GM12801 (cell line): ENCODE measurements around the gene HIP1R.

ENCODE experiments used
- TF ChIP-seq, protein P1 (sequence below): IDR thresholded peaks from one replicate; pipeline ENCODE4 v1.5.1; 2011; ENCODE audit warnings: control low read depth; ENCODE audit not compliant: insufficient read length; ENCODE audit errors: extremely low read depth

Gene HIP1R

DNA sequence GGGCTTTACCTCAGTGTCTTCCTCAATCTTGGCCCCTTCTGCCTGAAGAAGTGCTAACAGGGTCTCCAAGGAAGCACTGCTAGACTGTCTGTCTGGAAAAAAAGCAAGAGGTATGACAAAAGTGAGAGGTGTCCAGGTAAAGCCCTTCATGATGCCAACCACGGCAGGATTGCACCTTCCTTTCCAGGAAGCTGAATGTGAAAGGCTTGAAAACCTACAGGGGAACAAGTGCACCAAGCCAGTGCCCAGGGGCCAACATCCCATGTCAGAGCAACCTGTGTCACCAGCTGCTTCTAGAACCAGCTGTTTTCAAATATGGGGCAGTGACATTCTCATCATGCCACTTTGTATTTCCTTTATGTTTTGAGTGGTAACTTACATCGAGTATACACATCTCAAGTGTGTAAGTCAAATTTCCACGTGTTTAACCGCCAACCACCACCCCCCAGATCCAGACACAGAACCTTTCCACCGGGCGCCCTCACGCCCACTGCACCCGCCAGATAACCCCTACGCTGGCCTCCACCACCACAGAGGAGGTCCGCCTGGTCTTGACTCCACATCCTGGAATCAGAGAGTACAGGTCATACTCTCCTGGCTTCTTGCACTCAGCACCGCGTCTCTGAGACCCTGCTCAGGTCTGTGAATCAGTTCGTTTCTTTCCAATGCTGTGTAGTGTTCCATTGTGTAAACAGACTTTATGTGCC lies 33.4 kb downstream of the HIP1R start:
- TF ChIP-seq, protein P1, sequence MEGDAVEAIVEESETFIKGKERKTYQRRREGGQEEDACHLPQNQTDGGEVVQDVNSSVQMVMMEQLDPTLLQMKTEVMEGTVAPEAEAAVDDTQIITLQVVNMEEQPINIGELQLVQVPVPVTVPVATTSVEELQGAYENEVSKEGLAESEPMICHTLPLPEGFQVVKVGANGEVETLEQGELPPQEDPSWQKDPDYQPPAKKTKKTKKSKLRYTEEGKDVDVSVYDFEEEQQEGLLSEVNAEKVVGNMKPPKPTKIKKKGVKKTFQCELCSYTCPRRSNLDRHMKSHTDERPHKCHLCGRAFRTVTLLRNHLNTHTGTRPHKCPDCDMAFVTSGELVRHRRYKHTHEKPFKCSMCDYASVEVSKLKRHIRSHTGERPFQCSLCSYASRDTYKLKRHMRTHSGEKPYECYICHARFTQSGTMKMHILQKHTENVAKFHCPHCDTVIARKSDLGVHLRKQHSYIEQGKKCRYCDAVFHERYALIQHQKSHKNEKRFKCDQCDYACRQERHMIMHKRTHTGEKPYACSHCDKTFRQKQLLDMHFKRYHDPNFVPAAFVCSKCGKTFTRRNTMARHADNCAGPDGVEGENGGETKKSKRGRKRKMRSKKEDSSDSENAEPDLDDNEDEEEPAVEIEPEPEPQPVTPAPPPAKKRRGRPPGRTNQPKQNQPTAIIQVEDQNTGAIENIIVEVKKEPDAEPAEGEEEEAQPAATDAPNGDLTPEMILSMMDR = no peak

DNA sequence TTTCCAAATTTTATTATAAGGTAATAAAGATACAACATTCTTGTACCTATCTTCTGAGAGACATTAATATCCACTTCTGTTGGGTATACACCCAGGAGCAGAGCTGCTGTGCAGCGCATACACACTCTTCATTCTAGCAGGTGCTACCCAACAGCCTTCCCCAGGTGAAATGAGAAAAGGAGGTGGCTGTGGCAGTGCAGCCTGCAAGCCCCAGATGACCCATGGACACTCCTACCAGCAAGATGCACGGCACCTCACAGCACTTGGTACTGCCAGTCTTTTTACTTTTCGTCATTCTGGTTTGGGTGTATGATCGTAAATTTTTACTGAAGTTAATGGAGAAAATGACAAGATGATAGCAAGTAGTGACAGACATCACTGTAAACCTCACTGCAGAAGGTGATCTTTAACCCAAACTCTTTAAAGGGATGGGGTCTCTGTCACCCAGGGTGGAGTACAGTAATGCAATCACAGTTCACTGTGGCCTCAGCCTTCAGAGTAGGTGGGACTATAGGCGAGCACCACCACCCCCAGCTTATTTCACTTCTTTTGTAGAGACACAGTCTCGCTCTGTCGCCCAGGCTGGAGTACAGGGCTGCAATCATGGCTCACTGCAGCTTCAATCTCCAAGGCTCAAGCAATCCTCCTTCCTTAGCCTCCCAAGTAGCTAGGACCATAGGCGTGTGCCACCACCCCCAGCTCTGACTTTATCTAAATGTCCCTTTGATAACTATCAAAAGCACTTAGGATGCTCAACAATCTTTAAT lies 34.1 kb downstream of the HIP1R start:
- TF ChIP-seq, protein P1 = no peak

DNA sequence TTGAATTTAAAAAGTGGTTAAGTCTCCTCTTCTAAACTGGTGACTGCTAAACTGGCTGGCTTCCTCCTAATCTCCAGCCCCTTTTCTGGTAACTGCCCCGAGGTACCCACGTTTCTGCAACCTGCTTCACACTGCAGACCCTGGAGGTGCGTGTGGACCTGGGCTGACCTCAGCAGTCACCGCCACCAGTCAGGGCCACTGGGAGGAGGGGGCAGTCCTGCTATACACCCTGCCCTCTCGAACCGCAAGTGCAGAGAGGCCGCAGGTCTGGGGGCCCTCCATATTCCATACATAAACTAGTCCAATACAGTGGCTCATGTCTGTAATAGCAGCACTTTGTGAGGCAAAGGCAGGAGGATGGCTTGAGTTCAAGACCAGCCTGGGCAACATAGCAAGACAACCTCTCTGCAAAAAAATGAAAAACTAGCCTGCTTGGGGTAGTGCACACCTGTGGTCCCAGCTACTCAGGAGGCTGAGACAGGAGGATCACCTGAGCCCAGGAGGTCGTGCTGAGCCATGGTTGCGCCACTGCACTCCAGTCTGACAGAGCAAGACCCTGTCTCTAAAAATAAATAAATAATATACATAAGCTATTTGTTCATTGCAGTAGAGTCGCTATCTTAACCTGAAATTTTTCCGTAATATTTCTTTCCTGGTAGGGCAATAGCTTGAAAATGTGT lies 35.0 kb downstream of the HIP1R start:
- TF ChIP-seq, protein P1 = no peak

DNA sequence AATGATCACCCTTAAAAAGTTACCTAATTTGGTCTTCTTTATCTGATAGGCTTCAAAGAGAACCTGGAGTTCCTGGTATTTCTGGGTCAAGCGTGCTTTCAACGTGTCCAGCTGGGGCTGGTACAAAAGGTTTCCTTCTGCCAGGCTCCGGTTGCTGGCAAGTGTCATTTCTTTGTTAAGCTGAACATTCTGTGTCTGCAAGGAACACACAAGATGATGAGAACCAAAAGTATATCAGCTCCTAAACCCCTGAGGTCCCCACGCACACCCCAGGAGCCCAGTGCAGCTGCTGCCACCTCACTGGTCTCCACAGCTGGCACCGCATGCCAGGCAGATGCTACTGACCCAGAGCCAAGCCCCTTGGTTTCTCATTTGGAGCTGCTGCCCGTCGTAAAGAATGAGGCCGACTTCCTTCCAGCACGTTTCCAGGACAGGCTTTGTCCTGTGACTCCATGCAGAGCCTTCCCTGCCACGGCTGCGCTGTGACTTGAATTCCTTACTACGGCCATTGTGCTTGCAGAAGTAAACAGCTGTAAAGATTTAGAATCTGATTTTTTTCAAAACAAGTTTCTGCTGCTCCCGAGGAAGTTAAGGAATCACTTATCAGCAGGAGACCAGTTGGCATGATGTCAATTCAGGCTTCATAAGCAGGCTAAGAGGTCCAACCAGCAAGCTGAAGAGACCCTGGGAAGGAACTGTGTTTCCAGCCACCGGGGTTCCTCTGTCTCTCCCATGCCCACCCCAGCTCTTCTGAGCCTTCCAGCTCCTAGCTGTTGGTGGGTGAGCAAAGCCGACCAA lies 35.8 kb downstream of the HIP1R start:
- TF ChIP-seq, protein P1 = no peak

DNA sequence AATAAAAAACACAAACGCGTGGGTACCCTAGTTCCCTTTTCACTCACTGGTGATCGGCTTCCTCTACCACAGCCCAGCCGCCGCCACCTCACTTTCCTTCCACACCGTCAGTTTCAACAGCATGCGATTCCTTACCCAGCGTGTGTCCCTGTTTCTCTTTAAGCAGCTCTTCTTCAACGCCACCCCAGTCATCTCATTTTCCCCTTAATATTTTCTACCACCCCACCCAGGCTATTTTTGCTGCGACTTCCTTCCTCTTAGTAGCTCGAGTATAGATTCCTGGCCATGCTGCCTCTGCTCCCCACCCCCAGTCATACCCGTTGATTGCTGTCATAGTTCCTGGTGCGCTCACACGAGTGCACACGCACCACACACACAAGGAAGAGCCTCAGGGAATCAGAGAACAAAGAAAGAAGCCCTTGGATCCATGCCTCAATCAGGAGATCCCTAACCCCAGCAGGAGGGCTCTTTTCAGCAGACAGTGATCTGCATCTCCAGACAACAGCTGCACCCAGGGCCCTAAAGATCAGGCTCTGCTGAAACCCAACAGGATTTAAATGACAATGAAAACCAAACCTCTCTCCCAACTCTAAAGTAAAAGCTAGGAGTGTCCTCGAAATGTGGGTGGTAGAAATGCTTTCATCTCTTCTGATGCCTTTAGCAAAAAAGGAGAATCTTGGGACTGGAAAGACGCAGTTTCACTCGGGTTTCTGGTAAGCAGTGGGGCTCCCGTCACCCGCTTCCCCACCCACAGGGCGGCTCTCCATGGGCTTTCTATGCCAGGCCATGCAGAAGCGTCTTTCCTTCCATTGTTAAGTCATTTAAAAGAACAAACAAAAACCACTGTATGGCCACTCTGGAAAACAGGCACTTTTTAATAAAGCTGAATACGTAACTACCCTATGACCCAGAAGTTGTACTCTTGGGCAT lies 36.9 kb downstream of the HIP1R start:
- TF ChIP-seq, protein P1 = no peak

DNA sequence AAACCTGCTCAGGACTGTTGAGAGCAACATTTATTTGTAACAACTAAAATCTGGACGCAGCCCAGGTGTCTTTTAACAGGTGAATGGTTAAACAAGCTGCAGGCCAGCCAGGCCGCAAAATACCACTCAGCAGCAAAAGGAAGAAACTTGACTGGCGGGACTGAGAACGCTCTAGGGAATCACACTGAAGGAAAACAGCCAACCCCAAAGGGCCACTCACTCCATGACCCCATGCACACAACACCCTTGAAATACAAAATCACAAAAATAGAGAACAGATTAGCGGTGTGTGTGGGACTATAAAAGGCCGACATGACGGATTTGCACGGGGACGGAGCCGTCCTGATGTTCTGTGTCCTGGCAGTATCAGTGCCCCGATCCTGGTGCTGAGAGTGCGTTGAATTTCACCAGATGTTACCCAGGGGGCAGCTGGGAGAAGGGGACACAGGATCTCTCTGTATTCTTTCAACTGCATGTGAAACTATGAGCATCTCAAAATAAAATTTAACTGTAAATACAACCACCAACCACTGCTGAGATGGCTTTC lies 37.6 kb downstream of the HIP1R start:
- TF ChIP-seq, protein P1 = no peak
